ENCODE results near the gene SCGB1A1. TPM values are rescaled to one million over a fixed set of nuclear protein-coding genes. Genes with fewer than 3 reads are reported as not detected.

SCGB1A1 gene
- polyA plus RNA-seq, 1 donor from 2014 or later, result not detected

- H3K36me3 ChIP-seq (ENCODE audit: insufficient read depth, low read length), result no peaks in the 10 kb centered on the region
- H3K27ac ChIP-seq (ENCODE audit: low read length), result no peak overlapping the region
- no peaks in the 10 kb centered on the region for H3K9me2 ChIP-seq (ENCODE audit: insufficient read depth, low read length)
- H4K20me1 ChIP-seq (ENCODE audit: insufficient read depth), result no peaks in the 10 kb centered on the region
- H3K4me2 ChIP-seq (ENCODE audit: low read length), result no peak overlapping the region
- H3K9me3 ChIP-seq (ENCODE audit: low read length), result no peaks in the 10 kb centered on the region
- no peaks in the 10 kb centered on the region for H3F3A ChIP-seq (ENCODE audit: insufficient read depth, low read length, poor library complexity, severe bottlenecking)
- H3K9ac ChIP-seq (ENCODE audit: low read length), result no peak overlapping the region
- H3K79me2 ChIP-seq (replicated peaks; ENCODE audit: insufficient read depth, low read length), result no peaks in the 10 kb centered on the region
- H2AFZ ChIP-seq (ENCODE audit: low read depth, low read length), result no peak overlapping the region
- H3K27me3 ChIP-seq (ENCODE audit: insufficient read depth, low read depth, low read length), result no peaks in the 10 kb centered on the region
- TF ChIP-seq RAD21 (conservative IDR thresholded peaks at IDR 0.05), result no peak
- TF ChIP-seq EP300 (conservative IDR thresholded peaks at IDR 0.05; ENCODE audit: poor library complexity, severe bottlenecking), result no peak
- TF ChIP-seq, protein P1, sequence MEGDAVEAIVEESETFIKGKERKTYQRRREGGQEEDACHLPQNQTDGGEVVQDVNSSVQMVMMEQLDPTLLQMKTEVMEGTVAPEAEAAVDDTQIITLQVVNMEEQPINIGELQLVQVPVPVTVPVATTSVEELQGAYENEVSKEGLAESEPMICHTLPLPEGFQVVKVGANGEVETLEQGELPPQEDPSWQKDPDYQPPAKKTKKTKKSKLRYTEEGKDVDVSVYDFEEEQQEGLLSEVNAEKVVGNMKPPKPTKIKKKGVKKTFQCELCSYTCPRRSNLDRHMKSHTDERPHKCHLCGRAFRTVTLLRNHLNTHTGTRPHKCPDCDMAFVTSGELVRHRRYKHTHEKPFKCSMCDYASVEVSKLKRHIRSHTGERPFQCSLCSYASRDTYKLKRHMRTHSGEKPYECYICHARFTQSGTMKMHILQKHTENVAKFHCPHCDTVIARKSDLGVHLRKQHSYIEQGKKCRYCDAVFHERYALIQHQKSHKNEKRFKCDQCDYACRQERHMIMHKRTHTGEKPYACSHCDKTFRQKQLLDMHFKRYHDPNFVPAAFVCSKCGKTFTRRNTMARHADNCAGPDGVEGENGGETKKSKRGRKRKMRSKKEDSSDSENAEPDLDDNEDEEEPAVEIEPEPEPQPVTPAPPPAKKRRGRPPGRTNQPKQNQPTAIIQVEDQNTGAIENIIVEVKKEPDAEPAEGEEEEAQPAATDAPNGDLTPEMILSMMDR (IDR thresholded peaks at IDR 0.05; ENCODE audit: poor library complexity, severe bottlenecking), result no peak
- no peak for TF ChIP-seq TAF1 (IDR thresholded peaks at IDR 0.05; ENCODE audit: low read depth)
- no peak for TF ChIP-seq SMC3 (conservative IDR thresholded peaks at IDR 0.05; ENCODE audit: poor library complexity)
- no peak for TF ChIP-seq POLR2AphosphoS5 (IDR thresholded peaks at IDR 0.05)
- TF ChIP-seq REST (IDR thresholded peaks at IDR 0.05; ENCODE audit: borderline replicate concordance), result no peak
- TF ChIP-seq MXI1 (conservative IDR thresholded peaks at IDR 0.05; ENCODE audit: poor library complexity, severe bottlenecking), result no peak
- H3K4me3 ChIP-seq (ENCODE audit: low read length), result no peak overlapping the region
Observed at GRCh38 chr11:62452261-62452660, 33.4 kb downstream of the SCGB1A1 start.

DNA sequence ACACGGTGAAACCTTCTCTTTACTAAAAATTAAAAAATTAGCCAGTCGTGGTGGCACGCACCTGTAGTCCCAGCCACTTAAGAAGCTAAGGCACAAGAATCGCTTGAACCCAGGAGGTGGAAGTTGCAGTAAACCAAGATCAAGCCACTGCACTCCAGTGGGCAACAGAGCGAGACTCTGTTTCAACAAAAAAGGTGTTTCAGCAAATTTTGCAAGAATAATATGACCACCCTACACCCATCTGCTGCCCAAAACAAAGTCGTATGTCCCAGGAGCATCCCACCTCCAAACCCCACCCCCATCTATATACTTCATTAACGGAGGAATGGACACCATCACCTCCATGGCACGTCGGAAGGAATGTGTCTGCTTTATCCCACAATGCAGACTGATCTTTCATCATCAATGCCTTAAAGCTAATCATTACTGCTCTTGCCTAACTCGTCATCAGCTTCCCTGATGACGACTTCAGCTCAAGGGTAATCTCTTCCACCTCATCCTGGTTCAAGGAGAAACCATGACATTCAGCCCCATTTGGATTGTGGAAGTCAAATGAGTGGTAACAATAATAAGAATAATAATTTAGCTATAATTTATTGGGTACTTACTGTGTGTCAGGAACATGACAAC lies 34.1 kb downstream of the SCGB1A1 start:
- Histone ChIP-seq H3K79me2 (replicated peaks; ENCODE audit: insufficient read depth, low read length) (no peaks in the 10 kb centered on the region), H2AFZ (ENCODE audit: low read depth, low read length) (no peak overlapping the region), H3K9me2 (ENCODE audit: insufficient read depth, low read length) (no peaks in the 10 kb centered on the region), H3F3A (ENCODE audit: insufficient read depth, low read length, poor library complexity, severe bottlenecking) (no peaks in the 10 kb centered on the region), H4K20me1 (ENCODE audit: insufficient read depth) (no peaks in the 10 kb centered on the region), H3K9me3 (ENCODE audit: low read length) (no peaks in the 10 kb centered on the region), H3K27me3 (ENCODE audit: insufficient read depth, low read depth, low read length) (no peaks in the 10 kb centered on the region), H3K4me3 (ENCODE audit: low read length) (no peak overlapping the region), H3K4me2 (ENCODE audit: low read length) (no peak overlapping the region), H3K36me3 (ENCODE audit: insufficient read depth, low read length) (no peaks in the 10 kb centered on the region), H3K9ac (ENCODE audit: low read length) (no peak overlapping the region), H3K27ac (ENCODE audit: low read length) (no peak overlapping the region)
- no peak for TF ChIP-seq RAD21 (conservative IDR thresholded peaks at IDR 0.05)
- no peak for TF ChIP-seq REST (IDR thresholded peaks at IDR 0.05; ENCODE audit: borderline replicate concordance)
- no peak for TF ChIP-seq SMC3 (conservative IDR thresholded peaks at IDR 0.05; ENCODE audit: poor library complexity)
- no peak for TF ChIP-seq MXI1 (conservative IDR thresholded peaks at IDR 0.05; ENCODE audit: poor library complexity, severe bottlenecking)
- no peak for TF ChIP-seq EZH2 (IDR thresholded peaks at IDR 0.05; ENCODE audit: borderline replicate concordance, insufficient read depth, low read length, poor library complexity, severe bottlenecking)
- TF ChIP-seq EP300 (conservative IDR thresholded peaks at IDR 0.05; ENCODE audit: poor library complexity, severe bottlenecking), result no peak
- TF ChIP-seq POLR2AphosphoS5 (IDR thresholded peaks at IDR 0.05), result no peak
- no peak for TF ChIP-seq TAF1 (IDR thresholded peaks at IDR 0.05; ENCODE audit: low read depth)
- TF ChIP-seq, protein P1 (IDR thresholded peaks at IDR 0.05; ENCODE audit: poor library complexity, severe bottlenecking), result no peak

Data from neural cell (in vitro differentiated cells).